ENCODE measurements around the gene NANOS3. TPM values are rescaled to one million over a fixed set of nuclear protein-coding genes. Genes with fewer than 3 reads are reported as not detected.

NANOS3 gene
- total and polyA plus RNA-seq, 10 of the 15 experiments (the other 5 are each of a cell fraction or from before 2014, with no cell fraction given) = 0.31 to 1.7 (median 0.81) TPM

DNA sequence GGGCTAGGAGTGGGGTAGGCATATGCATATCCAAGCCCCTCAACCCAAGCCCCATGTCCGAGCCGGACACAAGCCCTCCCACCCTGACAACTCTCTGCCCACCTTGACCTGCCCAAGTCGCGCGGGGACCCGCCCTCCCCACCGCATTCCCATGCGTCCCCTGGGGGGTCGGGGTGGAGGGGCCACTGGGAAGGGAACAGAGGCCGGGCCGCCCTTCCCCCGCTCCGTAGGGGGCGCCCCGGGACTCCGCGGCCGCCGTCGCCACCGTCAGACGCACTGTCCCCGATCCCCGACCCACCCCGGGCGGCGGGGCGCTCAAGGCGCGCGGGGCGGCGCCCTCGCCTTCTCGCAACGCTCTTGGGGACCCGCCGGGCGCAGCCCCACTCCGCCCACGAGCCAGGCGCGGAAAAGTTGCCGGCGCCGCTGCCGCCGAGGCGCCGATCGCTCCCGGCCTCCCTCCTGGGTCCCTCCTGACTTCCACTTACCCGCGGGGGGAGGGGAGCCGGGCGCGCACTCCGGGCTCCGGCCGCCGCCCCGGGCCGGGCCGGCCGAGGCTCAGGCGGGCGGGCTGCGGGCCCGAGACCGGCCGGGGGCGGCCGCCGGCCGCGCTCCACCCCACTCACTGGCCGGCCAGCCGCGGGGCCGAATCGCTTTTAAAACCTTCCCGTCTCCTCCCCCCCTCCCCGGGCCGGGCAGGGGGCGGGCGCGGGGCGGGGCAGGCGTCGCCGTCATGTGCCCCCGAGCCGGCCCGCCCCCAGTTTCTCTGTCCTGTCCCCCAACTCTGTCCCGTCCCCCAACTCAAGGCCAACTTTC lies 34.4 kb upstream of the NANOS3 start (continued):
- TF ChIP-seq, protein P1, sequence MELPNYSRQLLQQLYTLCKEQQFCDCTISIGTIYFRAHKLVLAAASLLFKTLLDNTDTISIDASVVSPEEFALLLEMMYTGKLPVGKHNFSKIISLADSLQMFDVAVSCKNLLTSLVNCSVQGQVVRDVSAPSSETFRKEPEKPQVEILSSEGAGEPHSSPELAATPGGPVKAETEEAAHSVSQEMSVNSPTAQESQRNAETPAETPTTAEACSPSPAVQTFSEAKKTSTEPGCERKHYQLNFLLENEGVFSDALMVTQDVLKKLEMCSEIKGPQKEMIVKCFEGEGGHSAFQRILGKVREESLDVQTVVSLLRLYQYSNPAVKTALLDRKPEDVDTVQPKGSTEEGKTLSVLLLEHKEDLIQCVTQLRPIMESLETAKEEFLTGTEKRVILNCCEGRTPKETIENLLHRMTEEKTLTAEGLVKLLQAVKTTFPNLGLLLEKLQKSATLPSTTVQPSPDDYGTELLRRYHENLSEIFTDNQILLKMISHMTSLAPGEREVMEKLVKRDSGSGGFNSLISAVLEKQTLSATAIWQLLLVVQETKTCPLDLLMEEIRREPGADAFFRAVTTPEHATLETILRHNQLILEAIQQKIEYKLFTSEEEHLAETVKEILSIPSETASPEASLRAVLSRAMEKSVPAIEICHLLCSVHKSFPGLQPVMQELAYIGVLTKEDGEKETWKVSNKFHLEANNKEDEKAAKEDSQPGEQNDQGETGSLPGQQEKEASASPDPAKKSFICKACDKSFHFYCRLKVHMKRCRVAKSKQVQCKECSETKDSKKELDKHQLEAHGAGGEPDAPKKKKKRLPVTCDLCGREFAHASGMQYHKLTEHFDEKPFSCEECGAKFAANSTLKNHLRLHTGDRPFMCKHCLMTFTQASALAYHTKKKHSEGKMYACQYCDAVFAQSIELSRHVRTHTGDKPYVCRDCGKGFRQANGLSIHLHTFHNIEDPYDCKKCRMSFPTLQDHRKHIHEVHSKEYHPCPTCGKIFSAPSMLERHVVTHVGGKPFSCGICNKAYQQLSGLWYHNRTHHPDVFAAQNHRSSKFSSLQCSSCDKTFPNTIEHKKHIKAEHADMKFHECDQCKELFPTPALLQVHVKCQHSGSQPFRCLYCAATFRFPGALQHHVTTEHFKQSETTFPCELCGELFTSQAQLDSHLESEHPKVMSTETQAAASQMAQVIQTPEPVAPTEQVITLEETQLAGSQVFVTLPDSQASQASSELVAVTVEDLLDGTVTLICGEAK (IDR thresholded peaks at IDR 0.05; ENCODE audit: borderline replicate concordance) = no peak
- TF ChIP-seq, protein P2, sequence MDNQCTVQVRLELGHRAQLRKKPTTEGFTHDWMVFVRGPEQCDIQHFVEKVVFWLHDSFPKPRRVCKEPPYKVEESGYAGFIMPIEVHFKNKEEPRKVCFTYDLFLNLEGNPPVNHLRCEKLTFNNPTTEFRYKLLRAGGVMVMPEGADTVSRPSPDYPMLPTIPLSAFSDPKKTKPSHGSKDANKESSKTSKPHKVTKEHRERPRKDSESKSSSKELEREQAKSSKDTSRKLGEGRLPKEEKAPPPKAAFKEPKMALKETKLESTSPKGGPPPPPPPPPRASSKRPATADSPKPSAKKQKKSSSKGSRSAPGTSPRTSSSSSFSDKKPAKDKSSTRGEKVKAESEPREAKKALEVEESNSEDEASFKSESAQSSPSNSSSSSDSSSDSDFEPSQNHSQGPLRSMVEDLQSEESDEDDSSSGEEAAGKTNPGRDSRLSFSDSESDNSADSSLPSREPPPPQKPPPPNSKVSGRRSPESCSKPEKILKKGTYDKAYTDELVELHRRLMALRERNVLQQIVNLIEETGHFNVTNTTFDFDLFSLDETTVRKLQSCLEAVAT (IDR thresholded peaks at IDR 0.05) = no peak
- TF ChIP-seq EED (IDR thresholded peaks at IDR 0.05; ENCODE audit: low read depth) = no peak
- TF ChIP-seq, protein P3, sequence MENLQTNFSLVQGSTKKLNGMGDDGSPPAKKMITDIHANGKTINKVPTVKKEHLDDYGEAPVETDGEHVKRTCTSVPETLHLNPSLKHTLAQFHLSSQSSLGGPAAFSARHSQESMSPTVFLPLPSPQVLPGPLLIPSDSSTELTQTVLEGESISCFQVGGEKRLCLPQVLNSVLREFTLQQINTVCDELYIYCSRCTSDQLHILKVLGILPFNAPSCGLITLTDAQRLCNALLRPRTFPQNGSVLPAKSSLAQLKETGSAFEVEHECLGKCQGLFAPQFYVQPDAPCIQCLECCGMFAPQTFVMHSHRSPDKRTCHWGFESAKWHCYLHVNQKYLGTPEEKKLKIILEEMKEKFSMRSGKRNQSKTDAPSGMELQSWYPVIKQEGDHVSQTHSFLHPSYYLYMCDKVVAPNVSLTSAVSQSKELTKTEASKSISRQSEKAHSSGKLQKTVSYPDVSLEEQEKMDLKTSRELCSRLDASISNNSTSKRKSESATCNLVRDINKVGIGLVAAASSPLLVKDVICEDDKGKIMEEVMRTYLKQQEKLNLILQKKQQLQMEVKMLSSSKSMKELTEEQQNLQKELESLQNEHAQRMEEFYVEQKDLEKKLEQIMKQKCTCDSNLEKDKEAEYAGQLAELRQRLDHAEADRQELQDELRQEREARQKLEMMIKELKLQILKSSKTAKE (IDR thresholded peaks at IDR 0.05; ENCODE audit: low read depth, poor library complexity, severe bottlenecking) = no peak
- TF ChIP-seq, protein P4, sequence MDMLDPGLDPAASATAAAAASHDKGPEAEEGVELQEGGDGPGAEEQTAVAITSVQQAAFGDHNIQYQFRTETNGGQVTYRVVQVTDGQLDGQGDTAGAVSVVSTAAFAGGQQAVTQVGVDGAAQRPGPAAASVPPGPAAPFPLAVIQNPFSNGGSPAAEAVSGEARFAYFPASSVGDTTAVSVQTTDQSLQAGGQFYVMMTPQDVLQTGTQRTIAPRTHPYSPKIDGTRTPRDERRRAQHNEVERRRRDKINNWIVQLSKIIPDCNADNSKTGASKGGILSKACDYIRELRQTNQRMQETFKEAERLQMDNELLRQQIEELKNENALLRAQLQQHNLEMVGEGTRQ (IDR thresholded peaks at IDR 0.05; ENCODE audit: borderline replicate concordance, low read depth, low read length) = peak; percentile 43
- peak; percentile 67 for TF ChIP-seq IKZF1 (conservative IDR thresholded peaks at IDR 0.05)
- no peak for TF ChIP-seq KAT2A (conservative IDR thresholded peaks at IDR 0.05; ENCODE audit: control insufficient read depth, low read depth, low read length)
- no peak for TF ChIP-seq FOXK2 (IDR thresholded peaks at IDR 0.05)
- TF ChIP-seq SMAD1 (IDR thresholded peaks at IDR 0.05; ENCODE audit: low read depth, partially characterized antibody) = no peak
- TF ChIP-seq BACH1 (IDR thresholded peaks at IDR 0.05; ENCODE audit: borderline replicate concordance) = peak; percentile 92; the same call in 1 of the 2 replicates
- TF ChIP-seq ATF7 (IDR thresholded peaks at IDR 0.05; ENCODE audit: low read depth) = no peak
- no peak for TF ChIP-seq KLF5 (IDR thresholded peaks at IDR 0.05; ENCODE audit: partially characterized antibody)
- peak; percentile 61; the same call in 1 of the 2 replicates for TF ChIP-seq RB1 (IDR thresholded peaks at IDR 0.05; ENCODE audit: borderline replicate concordance)
- TF ChIP-seq EP300 (IDR thresholded peaks at IDR 0.05; ENCODE audit: borderline replicate concordance in 1 of 2, control insufficient read depth in 1 of 2, low read depth in 2 of 2, low read length in 2 of 2) = no peak
- TF ChIP-seq, protein P5, sequence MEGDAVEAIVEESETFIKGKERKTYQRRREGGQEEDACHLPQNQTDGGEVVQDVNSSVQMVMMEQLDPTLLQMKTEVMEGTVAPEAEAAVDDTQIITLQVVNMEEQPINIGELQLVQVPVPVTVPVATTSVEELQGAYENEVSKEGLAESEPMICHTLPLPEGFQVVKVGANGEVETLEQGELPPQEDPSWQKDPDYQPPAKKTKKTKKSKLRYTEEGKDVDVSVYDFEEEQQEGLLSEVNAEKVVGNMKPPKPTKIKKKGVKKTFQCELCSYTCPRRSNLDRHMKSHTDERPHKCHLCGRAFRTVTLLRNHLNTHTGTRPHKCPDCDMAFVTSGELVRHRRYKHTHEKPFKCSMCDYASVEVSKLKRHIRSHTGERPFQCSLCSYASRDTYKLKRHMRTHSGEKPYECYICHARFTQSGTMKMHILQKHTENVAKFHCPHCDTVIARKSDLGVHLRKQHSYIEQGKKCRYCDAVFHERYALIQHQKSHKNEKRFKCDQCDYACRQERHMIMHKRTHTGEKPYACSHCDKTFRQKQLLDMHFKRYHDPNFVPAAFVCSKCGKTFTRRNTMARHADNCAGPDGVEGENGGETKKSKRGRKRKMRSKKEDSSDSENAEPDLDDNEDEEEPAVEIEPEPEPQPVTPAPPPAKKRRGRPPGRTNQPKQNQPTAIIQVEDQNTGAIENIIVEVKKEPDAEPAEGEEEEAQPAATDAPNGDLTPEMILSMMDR (IDR thresholded peaks at IDR 0.05 in 2 of 3, conservative IDR thresholded peaks at IDR 0.05 in 1 of 3; ENCODE audit: control insufficient read depth in 2 of 3, extremely low read depth in 1 of 3, insufficient read depth in 1 of 3, low read depth in 3 of 3, low read length in 3 of 3) = peak in 2 of 3 experiments; percentile 11 to 21; a peak in 1 of 6 replicates
